Keratinocyte (primary cell): ENCODE data around the gene NLGN2. TPM values are rescaled to one million over a fixed set of nuclear protein-coding genes. Genes with fewer than 3 reads are reported as not detected.

Experiments
- DNase-seq: peaks from one replicate; pipeline ENCODE4 v3.0.0-alpha.2; 2011; ENCODE audit warnings: low read depth, missing footprints, low spot score
- FAIRE-seq: peaks from 2 replicates; lab custom pipeline; 2011; peaks lifted over from hg19 to GRCh38; lab: Jason Lieb, UNC
- H2AFZ ChIP-seq: 2 replicates; pipeline ENCODE4 v1.6.0; 2012; ENCODE audit warnings: low read length, control low read depth, inconsistent platforms; ENCODE audit not compliant: control insufficient read depth
- H3K27ac ChIP-seq: 2 replicates; pipeline ENCODE4 v1.5.1; 2011; ENCODE audit warnings: low read length; ENCODE audit not compliant: control insufficient read depth, insufficient read depth
- H3K27me3 ChIP-seq: 3 replicates; pipeline ENCODE4 v1.6.0; 2011; ENCODE audit warnings: low read length; ENCODE audit not compliant: control insufficient read depth, insufficient read depth; ENCODE audit errors: extremely low read depth
- H3K36me3 ChIP-seq, 2 experiments: 2 replicates in 1 of 2; 3 replicates in 1 of 2; pipeline ENCODE4 v1.5.1; 2011; ENCODE audit warnings: low read length in 2 of 2, mild to moderate bottlenecking in 1 of 2; ENCODE audit not compliant: control insufficient read depth in 2 of 2, insufficient read depth in 2 of 2; ENCODE audit errors: extremely low read depth in 1 of 2
- H3K4me1 ChIP-seq: 3 replicates; pipeline ENCODE4 v1.5.1; 2011; ENCODE audit warnings: low read length; ENCODE audit not compliant: control insufficient read depth, insufficient read depth; ENCODE audit errors: extremely low read depth
- H3K4me2 ChIP-seq: 3 replicates; pipeline ENCODE4 v1.6.0; 2011; ENCODE audit warnings: low read depth, low read length; ENCODE audit not compliant: control insufficient read depth, insufficient read depth; ENCODE audit errors: extremely low read depth
- H3K4me3 ChIP-seq, 3 experiments: fragments of 200-600 bp in 1 of 3; sonication (generic) in 1 of 3; 2 replicates in 2 of 3; 3 replicates in 1 of 3; pipeline ENCODE4 v1.5.1; 2011 to 2016; ENCODE audit warnings: low read length in 3 of 3, mild to moderate bottlenecking in 3 of 3, control low read depth in 2 of 3, inconsistent platforms in 1 of 3, low read depth in 1 of 3, mixed read lengths in 1 of 3, mixed run types in 1 of 3, moderate library complexity in 1 of 3; ENCODE audit not compliant: control insufficient read depth in 2 of 3, insufficient read depth in 2 of 3; ENCODE audit errors: extremely low read depth in 1 of 3
- H3K79me2 ChIP-seq: 2 replicates; pipeline ENCODE4 v1.6.0; 2012; ENCODE audit warnings: low read length; ENCODE audit not compliant: control insufficient read depth, insufficient read depth
- H3K9ac ChIP-seq: 3 replicates; pipeline ENCODE4 v1.6.0; 2011; ENCODE audit warnings: low read length; ENCODE audit not compliant: control insufficient read depth, insufficient read depth; ENCODE audit errors: extremely low read depth
- H3K9me1 ChIP-seq: 3 replicates; pipeline ENCODE4 v1.6.0; 2011; ENCODE audit warnings: low read length; ENCODE audit not compliant: control insufficient read depth, insufficient read depth; ENCODE audit errors: extremely low read depth
- H3K9me3 ChIP-seq: 2 replicates; pipeline ENCODE4 v1.5.1; 2012; ENCODE audit warnings: low read depth, low read length; ENCODE audit not compliant: control insufficient read depth
- H4K20me1 ChIP-seq: 3 replicates; pipeline ENCODE4 v1.6.0; 2011; ENCODE audit warnings: low read length; ENCODE audit not compliant: control insufficient read depth, insufficient read depth; ENCODE audit errors: extremely low read depth
- CTCF ChIP-seq, 3 experiments: IDR thresholded peaks in 1 of 3; conservative IDR thresholded peaks in 1 of 3; optimal IDR thresholded peaks in 1 of 3; 2 replicates in 2 of 3; 3 replicates in 1 of 3; pipeline versions ENCODE3 to v1.5.1; 2011; ENCODE audit warnings: low read length in 3 of 3, mild to moderate bottlenecking in 3 of 3, moderate library complexity in 2 of 3, control low read depth in 1 of 3, inconsistent platforms in 1 of 3; ENCODE audit not compliant: insufficient read depth in 2 of 3; ENCODE audit errors: extremely low read depth in 1 of 3
- EZH2 ChIP-seq: IDR thresholded peaks from one replicate; pipeline ENCODE4 v1.6.1; 2012; ENCODE audit warnings: inconsistent platforms, mild to moderate bottlenecking, low read length, moderate library complexity
- dilution Hi-C: fragments of 300-500 bp; cut with MboI; formaldehyde crosslinking; loops from one replicate; pipeline ENCODE4 v1.7.0; 2020; ENCODE audit warnings: low sequenced_read_pairs; ENCODE audit not compliant: extremely low pct_ligation_motif_present
- polyA plus RNA-seq, 5 experiments: library from polyadenylated mRNA; depleted of rRNA in 3 of 5; stranded (reverse) in 3 of 5; stranded (forward) in 1 of 5; unstranded in 1 of 5; fragments of >200 nt; gene quantifications; 1 replicate in 1 of 5; 2 replicates in 3 of 5; 3 replicates in 1 of 5; pipeline versions ENCODE4 v1.2.1 to v1.2.3, GENCODE V29; 2011 to 2012; ENCODE audit warnings: missing spikeins in 2 of 5, low read depth in 1 of 5, low replicate concordance in 1 of 5

NLGN2 gene
- polyA plus RNA-seq, 1 donor (not counting 4 experiments of a cell fraction or from before 2014, with no cell fraction given), result 2.5 TPM

- DNase-seq, result no peak
- Histone ChIP-seq H3K9me3 (no peaks in the 10 kb centered on the region), H3K4me1 (peaks cover 14% of the 10 kb centered on the region), H2AFZ (no peak overlapping the region), H4K20me1 (peaks cover 3% of the 10 kb centered on the region), H3K9ac (no peak overlapping the region), H3K36me3 (peaks cover 11 to 28% of the 10 kb centered on the region in 2 experiments), H3K27me3 (no peaks in the 10 kb centered on the region), H3K9me1 (no peaks in the 10 kb centered on the region), H3K4me2 (no peak overlapping the region), H3K79me2 (peaks cover 7% of the 10 kb centered on the region), H3K27ac (no peak overlapping the region), H3K4me3 (no peak overlapping the region)
- no peak for TF ChIP-seq EZH2
- no peak for TF ChIP-seq CTCF (optimal IDR thresholded peaks at IDR 0.05 in 1 of 3, IDR thresholded peaks at IDR 0.05 in 1 of 3, conservative IDR thresholded peaks at IDR 0.05 in 1 of 3; ENCODE audit: extremely low read depth in 1 of 3, insufficient read depth in 2 of 3, low read length in 3 of 3)
- FAIRE-seq, result no peak
- dilution Hi-C loops, result no loop called here
Observed at GRCh38 chr17:7383742-7384488, 23.7 kb upstream of the NLGN2 start.

- no peak for FAIRE-seq
Observed at GRCh38 chr17:7384489-7385081, 23.1 kb upstream of the NLGN2 start.

More at GRCh38 chr17:7384489-7385081, 23.1 kb upstream of the NLGN2 start:
- no peak overlapping the region for H3K9ac ChIP-seq
- TF ChIP-seq CTCF (optimal IDR thresholded peaks at IDR 0.05 in 1 of 3, IDR thresholded peaks at IDR 0.05 in 1 of 3, conservative IDR thresholded peaks at IDR 0.05 in 1 of 3; ENCODE audit: extremely low read depth in 1 of 3, insufficient read depth in 2 of 3, low read length in 3 of 3) (no peak), EZH2 (no peak)
- H3K9me1 ChIP-seq, result no peaks in the 10 kb centered on the region
- dilution Hi-C loops, result no loop called here
- H3K4me3 ChIP-seq, result no peak overlapping the region
- no peaks in the 10 kb centered on the region for H3K27me3 ChIP-seq
- H3K9me3 ChIP-seq, result no peaks in the 10 kb centered on the region
- peaks cover 14% of the 10 kb centered on the region for H3K4me1 ChIP-seq
- H3K27ac ChIP-seq, result no peak overlapping the region
- H3K4me2 ChIP-seq, result no peak overlapping the region
- peaks cover 3% of the 10 kb centered on the region for H4K20me1 ChIP-seq
- no peak for DNase-seq
- H2AFZ ChIP-seq, result no peak overlapping the region
- H3K36me3 ChIP-seq, result peaks cover 17 to 33% of the 10 kb centered on the region in 2 experiments
- H3K79me2 ChIP-seq, result peaks cover 7% of the 10 kb centered on the region
